H9 (cell line): ENCODE data around the gene MT1X. TPM values are rescaled to one million over a fixed set of nuclear protein-coding genes. Genes with fewer than 3 reads are reported as not detected.

ENCODE experiments used
- DNase-seq: peaks from one replicate; pipeline ENCODE4 v3.0.0-alpha.2; 2017
- H2AFZ ChIP-seq: one replicate; pipeline ENCODE4 v1.6.1; 2013; ENCODE audit warnings: mild to moderate bottlenecking, low read length, control low read depth, moderate library complexity
- H2AK5ac ChIP-seq: 2 replicates; pipeline ENCODE4 v1.6.1; 2013; ENCODE audit warnings: low read length, control low read depth, mixed read lengths; ENCODE audit not compliant: insufficient read length
- H2BK120ac ChIP-seq: one replicate; pipeline ENCODE4 v1.6.1; 2013; ENCODE audit warnings: low read depth, mild to moderate bottlenecking, low read length, control low read depth, inconsistent platforms; ENCODE audit not compliant: poor library complexity, severe bottlenecking
- H2BK12ac ChIP-seq: 2 replicates; pipeline ENCODE4 v1.6.1; 2013; ENCODE audit warnings: low read length, control low read depth, mixed read lengths, low read depth; ENCODE audit not compliant: insufficient read length
- H2BK15ac ChIP-seq: 2 replicates; pipeline ENCODE4 v1.6.1; 2013; ENCODE audit warnings: low read depth, low read length, control low read depth
- H2BK20ac ChIP-seq: one replicate; pipeline ENCODE4 v1.6.1; 2013; ENCODE audit warnings: low read depth, mild to moderate bottlenecking, low read length, control low read depth, inconsistent platforms; ENCODE audit not compliant: poor library complexity, severe bottlenecking
- H2BK5ac ChIP-seq: 2 replicates; pipeline ENCODE4 v1.6.1; 2013; ENCODE audit warnings: low read length, control low read depth, mixed read lengths; ENCODE audit not compliant: insufficient read length
- H3K14ac ChIP-seq: 2 replicates; pipeline ENCODE4 v1.6.1; 2013; ENCODE audit warnings: low read length, control low read depth; ENCODE audit not compliant: insufficient read depth
- H3K18ac ChIP-seq: 2 replicates; pipeline ENCODE4 v1.6.1; 2013; ENCODE audit warnings: low read depth, mild to moderate bottlenecking, mixed read lengths, low read length, control low read depth; ENCODE audit not compliant: insufficient read length
- H3K23ac ChIP-seq: 2 replicates; pipeline ENCODE4 v1.6.1; 2013; ENCODE audit warnings: low read length, control low read depth, mixed read lengths, low read depth; ENCODE audit not compliant: insufficient read length
- H3K23me2 ChIP-seq: 2 replicates; pipeline ENCODE4 v1.6.1; 2013; ENCODE audit warnings: low read depth, mild to moderate bottlenecking, mixed read lengths, low read length, control low read depth; ENCODE audit not compliant: insufficient read length, poor library complexity, severe bottlenecking
- H3K27ac ChIP-seq: 2 replicates; pipeline ENCODE4 v1.5.1; 2013; ENCODE audit warnings: low read length, control low read depth, mixed read lengths, low read depth; ENCODE audit not compliant: insufficient read length
- H3K27me3 ChIP-seq: 2 replicates; pipeline ENCODE4 v1.6.1; 2013; ENCODE audit warnings: low read length, control low read depth, inconsistent platforms; ENCODE audit not compliant: insufficient read depth
- H3K4ac ChIP-seq: 2 replicates; pipeline ENCODE4 v1.6.1; 2013; ENCODE audit warnings: low read depth, mild to moderate bottlenecking, control low read depth, inconsistent platforms, low read length, moderate library complexity
- H3K4me1 ChIP-seq: 2 replicates; pipeline ENCODE4 v1.6.1; 2013; ENCODE audit warnings: low read length, control low read depth, inconsistent platforms; ENCODE audit not compliant: insufficient read depth
- H3K4me2 ChIP-seq: 2 replicates; pipeline ENCODE4 v1.6.1; 2013; ENCODE audit warnings: low read length, control low read depth, mixed read lengths; ENCODE audit not compliant: insufficient read length, insufficient read depth
- H3K56ac ChIP-seq: 2 replicates; pipeline ENCODE4 v1.6.1; 2013; ENCODE audit warnings: low read depth, mild to moderate bottlenecking, mixed read lengths, low read length, control low read depth; ENCODE audit not compliant: insufficient read length
- H3K79me1 ChIP-seq: 2 replicates; pipeline ENCODE4 v1.6.1; 2013; ENCODE audit warnings: low read depth, mild to moderate bottlenecking, moderate library complexity, low read length, control low read depth, inconsistent platforms; ENCODE audit not compliant: insufficient read depth, poor library complexity, severe bottlenecking
- H3K79me2 ChIP-seq: 2 replicates; pipeline ENCODE4 v1.6.1; 2013; ENCODE audit warnings: low read length, control low read depth, inconsistent platforms; ENCODE audit not compliant: insufficient read depth
- H3K9ac ChIP-seq: 2 replicates; pipeline ENCODE4 v1.6.1; 2013; ENCODE audit warnings: low read length, control low read depth, mixed read lengths; ENCODE audit not compliant: insufficient read length; ENCODE audit errors: extremely low read depth
- H3K9me3 ChIP-seq: one replicate; pipeline ENCODE4 v1.6.1; 2013; ENCODE audit warnings: low read depth, low read length, inconsistent platforms; ENCODE audit not compliant: control insufficient read depth
- H3T11ph ChIP-seq: one replicate; pipeline ENCODE4 v1.6.1; 2013; ENCODE audit warnings: mild to moderate bottlenecking, low read length, control low read depth, inconsistent platforms
- H4K20me1 ChIP-seq: one replicate; pipeline ENCODE4 v1.6.1; 2013; ENCODE audit not compliant: control insufficient read depth, insufficient read length, insufficient read depth
- H4K5ac ChIP-seq: 2 replicates; pipeline ENCODE4 v1.6.1; 2013; ENCODE audit warnings: low read depth, mild to moderate bottlenecking, mixed read lengths, low read length, control low read depth; ENCODE audit not compliant: insufficient read length
- H4K8ac ChIP-seq: replicated peaks from 2 replicates; pipeline ENCODE4 v1.6.1; 2013; ENCODE audit warnings: low read length, control low read depth, mixed read lengths, low read depth; ENCODE audit not compliant: insufficient read length
- H4K91ac ChIP-seq: 2 replicates; pipeline ENCODE4 v1.6.1; 2013; ENCODE audit warnings: low read depth, mild to moderate bottlenecking, moderate library complexity, mixed read lengths, low read length, control low read depth; ENCODE audit not compliant: insufficient read length
- H3K27ac Mint-ChIP-seq, 3 experiments: 2 replicates in 2 of 3; 3 replicates in 1 of 3; pipeline ENCODE4 v1.8.0; 2020 to 2021; ENCODE audit warnings: mixed read lengths in 3 of 3, mild to moderate bottlenecking in 1 of 3, moderate library complexity in 1 of 3
- H3K27me3 Mint-ChIP-seq: 2 replicates; pipeline ENCODE4 v1.8.0; 2021; ENCODE audit warnings: low read depth, mild to moderate bottlenecking, moderate library complexity, mixed read lengths
- H3K36me3 Mint-ChIP-seq, 3 experiments: 2 replicates in 2 of 3; 3 replicates in 1 of 3; pipeline ENCODE4 v1.8.0; 2020 to 2021; ENCODE audit warnings: low read depth in 3 of 3, mixed read lengths in 3 of 3; ENCODE audit not compliant: insufficient read depth in 1 of 3
- H3K4me1 Mint-ChIP-seq, 2 experiments: 2 replicates each; pipeline ENCODE4 v1.8.0; 2020; ENCODE audit warnings: mixed read lengths in 2 of 2
- H3K4me3 Mint-ChIP-seq, 2 experiments: 2 replicates in 1 of 2; 3 replicates in 1 of 2; pipeline ENCODE4 v1.8.0; 2020 to 2021; ENCODE audit warnings: mild to moderate bottlenecking in 2 of 2, mixed read lengths in 2 of 2, moderate library complexity in 1 of 2
- H3K9me3 Mint-ChIP-seq, 2 experiments: 2 replicates in 1 of 2; 3 replicates in 1 of 2; pipeline ENCODE4 v1.8.0; 2020; ENCODE audit warnings: mild to moderate bottlenecking in 2 of 2, mixed read lengths in 2 of 2, moderate library complexity in 1 of 2
- CTCF ChIP-seq: fragments of 200-600 bp; sonication (generic); conservative IDR thresholded peaks from 3 replicates; pipeline ENCODE4 v1.8.0; 2021; ENCODE audit warnings: antibody characterized with exemption, mild to moderate bottlenecking
- WGBS: extraction: QIAGEN DNeasy Blood & Tissue Kit; methylation state at CpG from one replicate; pipeline ENCODE4 v1.1.7; 2013; ENCODE audit warnings: missing lambda C conversion rate, low lambda C conversion rate, mixed read lengths; ENCODE audit not compliant: insufficient read length; ENCODE audit errors: extremely low coverage; 5-methylcytosine and 5-hydroxymethylcytosine counted together
- total RNA-seq: library from RNA; stranded (reverse); gene quantifications from 2 replicates; pipeline ENCODE4 v1.2.1, GENCODE V29; 2021

The MT1X gene
- total RNA-seq, 1 experiment from 2014 or later, result 32.1 TPM

GRCh38 chr16:56672761-56673536 lies 9.3 kb upstream of the MT1X start:
- no peak overlapping the region for H2AK5ac ChIP-seq
- no peaks in the 10 kb centered on the region for H4K20me1 ChIP-seq
- H2AFZ ChIP-seq, result no peak overlapping the region
- peaks cover 15% of the 10 kb centered on the region for H3K23me2 ChIP-seq
- peaks cover 31% of the 10 kb centered on the region for H3K27me3 ChIP-seq
- no peak for DNase-seq
- no peak overlapping the region for H3K27ac ChIP-seq
- no peak overlapping the region for H4K91ac ChIP-seq
- no CpG with 5 or more reads among the region's 11 CpGs for WGBS
- no peak overlapping the region for H3K23ac ChIP-seq
- no peaks in the 10 kb centered on the region for H3K79me2 ChIP-seq
- peaks cover 7% of the 10 kb centered on the region; the same call in 1 of the 2 replicates for H3K4me1 ChIP-seq
- H3K36me3 Mint-ChIP-seq, result no peaks in the 10 kb centered on the region
- peaks cover 72% of the 10 kb centered on the region for H3K27me3 Mint-ChIP-seq
- H2BK120ac ChIP-seq, result no peak overlapping the region
- no peaks in the 10 kb centered on the region for H3K79me1 ChIP-seq
- no peak overlapping the region for H3K27ac Mint-ChIP-seq
- no peak overlapping the region for H3K56ac ChIP-seq
- H3K4ac ChIP-seq, result no peak overlapping the region
- H4K8ac ChIP-seq, result no peak overlapping the region
- no peak overlapping the region for H3K4me2 ChIP-seq
- no peak overlapping the region for H2BK15ac ChIP-seq
- H4K5ac ChIP-seq, result no peak overlapping the region
- H2BK5ac ChIP-seq, result no peak overlapping the region
- H3K14ac ChIP-seq, result no peak overlapping the region
- H3K9ac ChIP-seq, result no peak overlapping the region
- no peaks in the 10 kb centered on the region; a peak in 1 of 5 replicates for H3K9me3 Mint-ChIP-seq
- H3K4me3 Mint-ChIP-seq, result no peak overlapping the region
- H3K9me3 ChIP-seq, result no peaks in the 10 kb centered on the region
- no peak overlapping the region for H2BK20ac ChIP-seq
- no peak for TF ChIP-seq CTCF
- no peak overlapping the region for H3T11ph ChIP-seq
- H2BK12ac ChIP-seq, result no peak overlapping the region
- H3K18ac ChIP-seq, result no peak overlapping the region
- peaks cover 28 to 53% of the 10 kb centered on the region in 2 experiments for H3K4me1 Mint-ChIP-seq
